ENCODE data around the gene NMNAT1.
A peak's percentile ranks its signal among the peaks of the same experiment; 100 is the strongest.

The NMNAT1 gene

DNA sequence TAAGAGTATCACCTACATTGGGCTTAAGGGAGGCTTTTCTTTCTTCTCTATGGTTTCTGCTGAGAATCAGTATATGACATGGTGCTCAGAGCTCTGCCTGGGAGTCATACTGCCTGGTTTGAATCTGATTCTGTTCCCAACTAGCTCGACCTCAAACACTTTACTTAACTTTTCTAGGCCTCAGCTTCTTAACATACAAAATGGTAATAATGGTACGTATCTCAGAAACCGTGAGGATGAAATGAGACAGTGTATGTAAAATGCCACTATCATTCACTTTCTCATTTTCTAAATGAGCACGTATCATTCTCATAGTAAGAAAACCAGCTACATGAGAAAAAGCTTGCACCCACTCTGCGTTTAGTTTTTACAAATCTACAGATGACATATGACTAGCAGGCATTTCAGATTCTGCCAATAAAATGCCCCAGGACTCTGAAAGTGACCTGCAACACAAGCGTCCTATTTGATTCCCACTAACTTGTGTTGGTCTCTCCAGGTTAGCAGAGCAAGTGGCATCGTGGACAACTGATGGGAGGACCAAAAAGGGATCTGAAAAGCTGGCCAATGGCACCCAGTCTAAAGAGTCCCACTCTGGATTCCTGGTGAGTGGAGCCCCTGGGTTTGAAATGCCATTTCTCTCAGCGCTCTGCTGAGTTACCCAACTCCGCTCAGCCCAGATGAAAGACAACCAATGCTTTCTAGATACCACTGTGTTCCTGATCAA, 39.3 kb upstream of the NMNAT1 start:
- TF ChIP-seq, protein P1, sequence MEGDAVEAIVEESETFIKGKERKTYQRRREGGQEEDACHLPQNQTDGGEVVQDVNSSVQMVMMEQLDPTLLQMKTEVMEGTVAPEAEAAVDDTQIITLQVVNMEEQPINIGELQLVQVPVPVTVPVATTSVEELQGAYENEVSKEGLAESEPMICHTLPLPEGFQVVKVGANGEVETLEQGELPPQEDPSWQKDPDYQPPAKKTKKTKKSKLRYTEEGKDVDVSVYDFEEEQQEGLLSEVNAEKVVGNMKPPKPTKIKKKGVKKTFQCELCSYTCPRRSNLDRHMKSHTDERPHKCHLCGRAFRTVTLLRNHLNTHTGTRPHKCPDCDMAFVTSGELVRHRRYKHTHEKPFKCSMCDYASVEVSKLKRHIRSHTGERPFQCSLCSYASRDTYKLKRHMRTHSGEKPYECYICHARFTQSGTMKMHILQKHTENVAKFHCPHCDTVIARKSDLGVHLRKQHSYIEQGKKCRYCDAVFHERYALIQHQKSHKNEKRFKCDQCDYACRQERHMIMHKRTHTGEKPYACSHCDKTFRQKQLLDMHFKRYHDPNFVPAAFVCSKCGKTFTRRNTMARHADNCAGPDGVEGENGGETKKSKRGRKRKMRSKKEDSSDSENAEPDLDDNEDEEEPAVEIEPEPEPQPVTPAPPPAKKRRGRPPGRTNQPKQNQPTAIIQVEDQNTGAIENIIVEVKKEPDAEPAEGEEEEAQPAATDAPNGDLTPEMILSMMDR (IDR thresholded peaks at IDR 0.05; ENCODE audit: low read depth, low read length, missing control alignments) = no peak
- DNase-seq (ENCODE audit: extremely low read depth, low read depth) = no peak
- H3K4me3 ChIP-seq (replicated peaks; ENCODE audit: low read depth, low read length) = no peak overlapping the region

DNA sequence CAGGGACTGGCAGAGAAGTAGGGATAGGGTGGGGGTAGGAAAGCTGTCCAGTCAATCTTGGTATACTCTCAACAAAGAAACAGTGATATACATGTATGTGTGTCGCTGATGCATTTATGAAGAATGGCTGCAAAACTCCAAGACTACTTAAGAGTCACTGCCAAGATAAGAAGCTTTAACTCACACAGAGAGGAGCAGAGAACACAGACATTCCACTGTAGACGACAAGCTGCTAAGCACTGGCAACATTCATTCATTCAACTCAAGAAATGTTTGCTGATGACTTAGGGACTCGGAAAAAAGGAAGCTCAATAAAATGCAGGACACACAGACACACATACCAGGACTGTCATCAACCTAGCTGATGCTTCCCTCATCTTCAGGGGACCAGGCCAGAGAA, 38.7 kb upstream of the NMNAT1 start:
- DNase-seq (ENCODE audit: extremely low read depth, low read depth) = no peak
- no peak overlapping the region for H3K4me3 ChIP-seq (replicated peaks; ENCODE audit: low read depth, low read length)
- TF ChIP-seq, protein P1 (IDR thresholded peaks at IDR 0.05; ENCODE audit: low read depth, low read length, missing control alignments) = no peak

DNA sequence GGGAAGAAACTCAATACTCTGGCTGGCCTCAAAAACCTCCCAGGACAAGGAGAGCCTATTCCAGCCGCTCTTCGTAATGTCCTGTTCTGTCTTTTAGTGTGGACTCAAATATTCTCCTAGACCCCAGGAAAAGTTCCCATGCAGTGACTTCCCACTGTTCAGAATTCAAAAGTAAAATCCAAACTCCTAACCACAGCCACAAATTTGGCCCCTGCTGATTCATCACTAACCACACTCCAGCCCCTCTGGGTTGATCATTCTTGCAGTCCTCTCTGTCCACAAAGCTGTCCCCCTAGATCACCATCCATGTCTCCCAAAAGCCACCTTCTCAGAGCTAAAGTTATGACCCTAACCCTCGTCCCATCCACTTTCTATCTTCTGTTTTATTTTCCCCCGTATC, 38.3 kb upstream of the NMNAT1 start:
- TF ChIP-seq, protein P1 (IDR thresholded peaks at IDR 0.05; ENCODE audit: low read depth, low read length, missing control alignments) = no peak
- no peak for DNase-seq (ENCODE audit: extremely low read depth, low read depth)
- H3K4me3 ChIP-seq (replicated peaks; ENCODE audit: low read depth, low read length) = no peak overlapping the region

DNA sequence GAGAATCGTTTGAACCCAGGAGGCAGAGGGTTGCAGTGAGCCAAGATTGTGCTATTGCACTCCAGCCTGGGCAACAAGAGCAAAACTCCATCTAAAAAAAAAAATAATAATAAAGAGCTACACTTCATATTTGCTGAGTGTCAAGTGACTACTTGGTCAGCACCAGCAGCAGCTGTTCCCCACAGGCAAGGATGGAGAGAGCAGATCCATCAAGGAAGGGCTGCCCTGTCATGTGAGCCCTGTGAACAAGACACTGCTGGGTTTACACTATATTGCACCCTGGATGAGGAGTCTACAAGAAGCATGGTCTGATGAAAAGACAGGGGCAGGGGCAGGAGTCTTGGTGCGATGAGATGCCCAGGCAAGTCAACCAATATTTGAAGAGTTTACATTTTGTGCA, 36.8 kb upstream of the NMNAT1 start:
- TF ChIP-seq, protein P1 (IDR thresholded peaks at IDR 0.05; ENCODE audit: low read depth, low read length, missing control alignments) = no peak
- DNase-seq (ENCODE audit: extremely low read depth, low read depth) = no peak
- H3K4me3 ChIP-seq (replicated peaks; ENCODE audit: low read depth, low read length) = no peak overlapping the region

DNA sequence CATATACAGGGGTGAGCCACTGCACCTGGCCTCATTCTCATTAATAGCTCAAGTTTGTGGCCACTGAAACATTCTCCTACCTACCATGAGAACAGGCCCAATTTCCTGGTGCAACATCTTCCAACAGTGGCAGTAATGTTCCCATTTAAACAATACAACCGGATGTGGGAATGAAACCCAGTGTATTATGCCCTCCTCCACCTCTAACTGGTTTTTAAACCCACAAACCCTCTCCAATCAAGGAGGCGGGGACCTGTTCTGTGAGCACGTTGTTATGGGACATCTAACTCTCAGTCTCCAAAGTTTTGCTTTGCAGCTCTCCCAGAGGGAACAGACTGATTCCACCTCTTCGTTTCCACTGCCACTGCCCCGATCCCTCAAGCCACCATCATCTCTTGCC, 35.8 kb upstream of the NMNAT1 start:
- TF ChIP-seq, protein P1 (IDR thresholded peaks at IDR 0.05; ENCODE audit: low read depth, low read length, missing control alignments) = no peak
- no peak for DNase-seq (ENCODE audit: extremely low read depth, low read depth)
- H3K4me3 ChIP-seq (replicated peaks; ENCODE audit: low read depth, low read length) = no peak overlapping the region

DNA sequence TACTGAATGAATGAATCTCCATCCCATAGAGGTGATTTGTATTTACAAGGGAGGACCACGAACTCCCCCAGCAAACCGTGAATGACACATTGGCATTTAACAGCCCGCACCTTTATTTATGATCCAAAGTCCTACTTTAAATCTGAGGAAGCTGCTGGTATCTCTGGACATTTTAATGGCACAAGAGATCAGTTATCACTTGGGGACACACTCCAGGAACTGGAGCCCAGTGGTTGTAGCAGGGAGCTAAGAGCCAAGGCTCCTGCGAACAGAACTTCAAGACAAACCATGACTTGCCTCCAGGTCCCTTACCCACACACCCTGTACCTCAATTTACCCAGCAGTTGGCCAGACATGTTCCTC, 34.4 kb upstream of the NMNAT1 start:
- H3K4me3 ChIP-seq (replicated peaks; ENCODE audit: low read depth, low read length) = peak overlapping the region; percentile 64
- TF ChIP-seq, protein P1 (IDR thresholded peaks at IDR 0.05; ENCODE audit: low read depth, low read length, missing control alignments) = no peak
- DNase-seq (ENCODE audit: extremely low read depth, low read depth) = no peak
